DOHH2 (cell line): ENCODE measurements around the gene KRT33A.

Source experiments
- H3F3A ChIP-seq: fragments of 200-600 bp; sonication (generic), shearing (Covaris generic); 2 replicates; pipeline ENCODE4 v1.6.0; 2016; ENCODE audit warnings: antibody characterized with exemption, mild to moderate bottlenecking; ENCODE audit not compliant: control insufficient read depth, insufficient read depth
- H3K27ac ChIP-seq: fragments of 200-600 bp; sonication (generic); 2 replicates; pipeline ENCODE4 v1.5.1; 2014; ENCODE audit warnings: low read depth, mild to moderate bottlenecking, low read length, moderate library complexity
- H3K27me3 ChIP-seq: fragments of 200-600 bp; sonication (generic); 2 replicates; pipeline ENCODE4 v1.6.1; 2014; ENCODE audit warnings: mild to moderate bottlenecking, low read length, mixed read lengths; ENCODE audit not compliant: control insufficient read depth
- H3K36me3 ChIP-seq: fragments of 200-600 bp; sonication (generic); 2 replicates; pipeline ENCODE4 v1.6.1; 2014; ENCODE audit warnings: mild to moderate bottlenecking, low read length, moderate library complexity, mixed read lengths; ENCODE audit not compliant: control insufficient read depth
- H3K4me1 ChIP-seq: fragments of 200-600 bp; sonication (generic); 2 replicates; pipeline ENCODE4 v1.6.1; 2014; ENCODE audit warnings: mild to moderate bottlenecking, low read length, mixed read lengths; ENCODE audit not compliant: control insufficient read depth
- H3K4me2 ChIP-seq: fragments of 200-600 bp; sonication (generic); 2 replicates; pipeline ENCODE4 v1.6.0; 2014; ENCODE audit warnings: mild to moderate bottlenecking, low read length, moderate library complexity
- H3K4me3 ChIP-seq: fragments of 200-600 bp; sonication (generic); 2 replicates; pipeline ENCODE4 v1.5.1; 2014; ENCODE audit warnings: mild to moderate bottlenecking, low read length, mixed read lengths
- H3K79me2 ChIP-seq: fragments of 200-600 bp; sonication (generic); 2 replicates; pipeline ENCODE4 v1.6.1; 2014; ENCODE audit warnings: mild to moderate bottlenecking, low read length, mixed read lengths; ENCODE audit not compliant: control insufficient read depth
- H3K9me2 ChIP-seq: fragments of 200-600 bp; sonication (generic); replicated peaks from 2 replicates; pipeline ENCODE4 v1.6.1; 2014; ENCODE audit warnings: mild to moderate bottlenecking, low read length, mixed read lengths; ENCODE audit not compliant: control insufficient read depth
- H3K9me3 ChIP-seq: fragments of 200-600 bp; sonication (generic); 2 replicates; pipeline ENCODE4 v1.6.1; 2014; ENCODE audit warnings: antibody characterized with exemption, low read length, mixed read lengths; ENCODE audit not compliant: control insufficient read depth, insufficient read depth
- H4K20me1 ChIP-seq: fragments of 200-600 bp; sonication (generic); 2 replicates; pipeline ENCODE4 v1.6.0; 2014; ENCODE audit warnings: low read depth, mild to moderate bottlenecking, antibody characterized with exemption, low read length, moderate library complexity; ENCODE audit not compliant: control insufficient read depth, insufficient read depth
- CTCF ChIP-seq: fragments of 200-600 bp; sonication (generic); IDR thresholded peaks from one replicate; pipeline ENCODE4 v1.5.1; 2014; ENCODE audit warnings: antibody characterized with exemption, mild to moderate bottlenecking, low read depth, low read length; ENCODE audit not compliant: poor library complexity, severe bottlenecking
- EZH2phosphoT487 ChIP-seq: fragments of 200-600 bp; sonication (generic); IDR thresholded peaks from 2 replicates; pipeline ENCODE4 v1.6.1; 2017; ENCODE audit warnings: borderline replicate concordance, mild to moderate bottlenecking, antibody characterized with exemption, low read length, moderate library complexity, mixed read lengths

The KRT33A gene

GRCh38 chr17:41338961-41339485, 11.6 kb downstream of the KRT33A start:
- Histone ChIP-seq H3K36me3 (no peaks in the 10 kb centered on the region), H3K4me1 (peaks cover 21% of the 10 kb centered on the region), H3K4me3 (no peak overlapping the region), H3K79me2 (no peaks in the 10 kb centered on the region), H3K4me2 (no peak overlapping the region), H3K9me2 (no peaks in the 10 kb centered on the region), H3K27ac (no peak overlapping the region), H3K27me3 (no peaks in the 10 kb centered on the region), H3K9me3 (0 out of 2 replicates have a peak, but pooled peaks cover 3% of the 10 kb centered on the region), H4K20me1 (no peaks in the 10 kb centered on the region), H3F3A (no peaks in the 10 kb centered on the region)
- TF ChIP-seq EZH2phosphoT487 (no peak), CTCF (no peak)

DNA sequence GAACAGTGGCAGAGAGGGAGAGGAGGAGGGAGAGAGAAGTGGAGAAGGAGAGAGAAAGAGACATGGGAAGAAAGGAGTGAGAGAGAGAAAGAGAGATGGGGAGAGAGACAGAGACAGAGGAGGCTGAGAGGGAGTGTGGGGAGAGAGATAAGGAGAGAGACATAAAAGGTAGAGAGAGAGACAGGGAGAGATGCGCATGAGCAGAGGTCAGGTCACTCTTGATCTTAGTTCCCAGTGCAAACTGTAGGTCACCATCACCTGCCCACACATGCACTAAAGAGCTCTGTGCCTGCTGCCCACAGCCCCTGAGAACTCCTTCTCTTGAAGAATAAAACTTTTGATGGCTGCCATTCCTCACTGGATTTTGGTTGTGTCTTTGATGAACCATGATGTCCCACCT, 14.9 kb downstream of the KRT33A start:
- no peaks in the 10 kb centered on the region for H3K9me2 ChIP-seq
- H3K9me3 ChIP-seq = no peaks in the 10 kb centered on the region
- no peak overlapping the region for H3K4me2 ChIP-seq
- H3K4me3 ChIP-seq = no peak overlapping the region
- H3K27ac ChIP-seq = no peak overlapping the region
- H3F3A ChIP-seq = no peaks in the 10 kb centered on the region
- H3K79me2 ChIP-seq = no peaks in the 10 kb centered on the region
- H3K36me3 ChIP-seq = no peaks in the 10 kb centered on the region
- peaks cover 20% of the 10 kb centered on the region for H3K4me1 ChIP-seq
- no peak for TF ChIP-seq EZH2phosphoT487
- no peak for TF ChIP-seq CTCF
- H4K20me1 ChIP-seq = no peaks in the 10 kb centered on the region
- no peaks in the 10 kb centered on the region for H3K27me3 ChIP-seq

- Histone ChIP-seq H3F3A (no peaks in the 10 kb centered on the region), H3K4me2 (no peak overlapping the region)
Measured at GRCh38 chr17:41334385-41335305, 16.0 kb downstream of the KRT33A start.

More at GRCh38 chr17:41334385-41335305, 16.0 kb downstream of the KRT33A start:
- Histone ChIP-seq H3K4me1 (peaks cover 9% of the 10 kb centered on the region), H3K27ac (no peak overlapping the region), H3K9me3 (no peaks in the 10 kb centered on the region), H4K20me1 (no peaks in the 10 kb centered on the region), H3K36me3 (no peaks in the 10 kb centered on the region), H3K4me3 (no peak overlapping the region), H3K9me2 (no peaks in the 10 kb centered on the region), H3K79me2 (no peaks in the 10 kb centered on the region), H3K27me3 (no peaks in the 10 kb centered on the region)
- TF ChIP-seq CTCF (no peak), EZH2phosphoT487 (no peak)
